DOHH2 (cell line): Measurements from ENCODE around the gene KLK6.

ENCODE experiments used
- H3F3A ChIP-seq: fragments of 200-600 bp; sonication (generic), shearing (Covaris generic); 2 replicates; pipeline ENCODE4 v1.6.0; 2016; ENCODE audit warnings: antibody characterized with exemption, mild to moderate bottlenecking; ENCODE audit not compliant: control insufficient read depth, insufficient read depth
- H3K27ac ChIP-seq: fragments of 200-600 bp; sonication (generic); 2 replicates; pipeline ENCODE4 v1.5.1; 2014; ENCODE audit warnings: low read depth, mild to moderate bottlenecking, low read length, moderate library complexity
- H3K27me3 ChIP-seq: fragments of 200-600 bp; sonication (generic); 2 replicates; pipeline ENCODE4 v1.6.1; 2014; ENCODE audit warnings: mild to moderate bottlenecking, low read length, mixed read lengths; ENCODE audit not compliant: control insufficient read depth
- H3K36me3 ChIP-seq: fragments of 200-600 bp; sonication (generic); 2 replicates; pipeline ENCODE4 v1.6.1; 2014; ENCODE audit warnings: mild to moderate bottlenecking, low read length, moderate library complexity, mixed read lengths; ENCODE audit not compliant: control insufficient read depth
- H3K4me1 ChIP-seq: fragments of 200-600 bp; sonication (generic); 2 replicates; pipeline ENCODE4 v1.6.1; 2014; ENCODE audit warnings: mild to moderate bottlenecking, low read length, mixed read lengths; ENCODE audit not compliant: control insufficient read depth
- H3K4me2 ChIP-seq: fragments of 200-600 bp; sonication (generic); 2 replicates; pipeline ENCODE4 v1.6.0; 2014; ENCODE audit warnings: mild to moderate bottlenecking, low read length, moderate library complexity
- H3K4me3 ChIP-seq: fragments of 200-600 bp; sonication (generic); 2 replicates; pipeline ENCODE4 v1.5.1; 2014; ENCODE audit warnings: mild to moderate bottlenecking, low read length, mixed read lengths
- H3K79me2 ChIP-seq: fragments of 200-600 bp; sonication (generic); 2 replicates; pipeline ENCODE4 v1.6.1; 2014; ENCODE audit warnings: mild to moderate bottlenecking, low read length, mixed read lengths; ENCODE audit not compliant: control insufficient read depth
- H3K9me2 ChIP-seq: fragments of 200-600 bp; sonication (generic); replicated peaks from 2 replicates; pipeline ENCODE4 v1.6.1; 2014; ENCODE audit warnings: mild to moderate bottlenecking, low read length, mixed read lengths; ENCODE audit not compliant: control insufficient read depth
- H3K9me3 ChIP-seq: fragments of 200-600 bp; sonication (generic); 2 replicates; pipeline ENCODE4 v1.6.1; 2014; ENCODE audit warnings: antibody characterized with exemption, low read length, mixed read lengths; ENCODE audit not compliant: control insufficient read depth, insufficient read depth
- H4K20me1 ChIP-seq: fragments of 200-600 bp; sonication (generic); 2 replicates; pipeline ENCODE4 v1.6.0; 2014; ENCODE audit warnings: low read depth, mild to moderate bottlenecking, antibody characterized with exemption, low read length, moderate library complexity; ENCODE audit not compliant: control insufficient read depth, insufficient read depth
- CTCF ChIP-seq: fragments of 200-600 bp; sonication (generic); IDR thresholded peaks from one replicate; pipeline ENCODE4 v1.5.1; 2014; ENCODE audit warnings: antibody characterized with exemption, mild to moderate bottlenecking, low read depth, low read length; ENCODE audit not compliant: poor library complexity, severe bottlenecking
- EZH2phosphoT487 ChIP-seq: fragments of 200-600 bp; sonication (generic); IDR thresholded peaks from 2 replicates; pipeline ENCODE4 v1.6.1; 2017; ENCODE audit warnings: borderline replicate concordance, mild to moderate bottlenecking, antibody characterized with exemption, low read length, moderate library complexity, mixed read lengths

The KLK6 gene

GRCh38 chr19:50981587-50982146 is 12.3 kb upstream of the KLK6 start:
- Histone ChIP-seq H3F3A (no peaks in the 10 kb centered on the region), H3K4me1 (no peaks in the 10 kb centered on the region), H3K4me2 (no peak overlapping the region), H3K36me3 (no peaks in the 10 kb centered on the region), H3K4me3 (no peak overlapping the region), H3K27ac (no peak overlapping the region), H3K9me3 (no peaks in the 10 kb centered on the region), H4K20me1 (no peaks in the 10 kb centered on the region), H3K9me2 (no peaks in the 10 kb centered on the region), H3K79me2 (no peaks in the 10 kb centered on the region), H3K27me3 (peaks cover 4% of the 10 kb centered on the region; the same call in 1 of the 2 replicates)
- TF ChIP-seq CTCF (no peak), EZH2phosphoT487 (no peak)

- Histone ChIP-seq H3K4me1 (no peaks in the 10 kb centered on the region), H3K27me3 (no peaks in the 10 kb centered on the region), H3K4me2 (no peak overlapping the region), H3K9me3 (no peaks in the 10 kb centered on the region), H3K79me2 (no peaks in the 10 kb centered on the region), H3K9me2 (no peaks in the 10 kb centered on the region), H3K4me3 (no peak overlapping the region), H3F3A (no peaks in the 10 kb centered on the region), H4K20me1 (no peaks in the 10 kb centered on the region), H3K27ac (no peak overlapping the region), H3K36me3 (no peaks in the 10 kb centered on the region)
- TF ChIP-seq EZH2phosphoT487 (no peak), CTCF (no peak)
These were observed 10.8 kb upstream of the KLK6 start for GRCh38 chr19:50980208-50980607.

GRCh38 chr19:50979758-50980157 is 10.4 kb upstream of the KLK6 start:
- H3K4me2 ChIP-seq, result no peak overlapping the region
- H3K36me3 ChIP-seq, result no peaks in the 10 kb centered on the region
- H3K9me3 ChIP-seq, result no peaks in the 10 kb centered on the region
- no peaks in the 10 kb centered on the region for H3K4me1 ChIP-seq
- no peaks in the 10 kb centered on the region for H3F3A ChIP-seq
- H3K9me2 ChIP-seq, result no peaks in the 10 kb centered on the region
- no peak overlapping the region for H3K4me3 ChIP-seq
- no peaks in the 10 kb centered on the region for H3K79me2 ChIP-seq
- H3K27ac ChIP-seq, result no peak overlapping the region
- TF ChIP-seq EZH2phosphoT487 (no peak), CTCF (no peak)
- H4K20me1 ChIP-seq, result no peaks in the 10 kb centered on the region
- H3K27me3 ChIP-seq, result no peaks in the 10 kb centered on the region
